NOMO-1 (cell line): Measurements from ENCODE around the gene ABCA9.

Experiments
- DNase-seq, 2 experiments: peaks; one replicate each; lab custom pipeline; 2025; ENCODE audit not compliant: unreplicated experiment in 2 of 2; lab: John Stamatoyannopoulos, UW

ABCA9 gene

GRCh38 chr17:69067274-69068047 lies 6.7 kb upstream of the ABCA9 start:
- DNase-seq, result peak in 1 of 2 experiments; percentile 4

- peak; percentile 50 to 78 for DNase-seq
These were observed 5.8 kb upstream of the ABCA9 start for GRCh38 chr17:69066482-69066881.

GRCh38 chr17:69065113-69065512 lies 4.4 kb upstream of the ABCA9 start:
- peak in 1 of 2 experiments; percentile 24 for DNase-seq

GRCh38 chr17:69064476-69064875 lies 3.7 kb upstream of the ABCA9 start:
- DNase-seq, result peak in 1 of 2 experiments; percentile 56

- peak; percentile 31 to 74 for DNase-seq
These were observed 3.3 kb upstream of the ABCA9 start for GRCh38 chr17:69064001-69064400.

GRCh38 chr17:69062860-69063581 lies 2.3 kb upstream of the ABCA9 start:
- no peak for DNase-seq

GRCh38 chr17:69061721-69062556 lies 1.2 kb upstream of the ABCA9 start:
- DNase-seq, result no peak

GRCh38 chr17:69059458-69060175 lies 1.1 kb downstream of the ABCA9 start:
- no peak for DNase-seq

GRCh38 chr17:69058165-69058564 lies 2.6 kb downstream of the ABCA9 start:
- DNase-seq, result no peak

- no peak for DNase-seq
These were observed 3.4 kb downstream of the ABCA9 start for GRCh38 chr17:69057280-69057679.

GRCh38 chr17:69056179-69056823 lies 4.4 kb downstream of the ABCA9 start:
- DNase-seq, result no peak

- no peak for DNase-seq
These were observed 5.4 kb downstream of the ABCA9 start for GRCh38 chr17:69055334-69055733.

GRCh38 chr17:69050999-69051775 lies 9.5 kb downstream of the ABCA9 start:
- DNase-seq, result peak in 1 of 2 experiments; percentile 32

GRCh38 chr17:69048634-69049033 lies 12.1 kb downstream of the ABCA9 start:
- no peak for DNase-seq

- peak; percentile 88 to 97 for DNase-seq
These were observed 13.1 kb downstream of the ABCA9 start for GRCh38 chr17:69047368-69048263.

- no peak for DNase-seq
These were observed 14.5 kb downstream of the ABCA9 start for GRCh38 chr17:69046121-69046807.

GRCh38 chr17:69045646-69046045 lies 15.1 kb downstream of the ABCA9 start:
- DNase-seq, result no peak

- DNase-seq, result no peak
These were observed 16.4 kb downstream of the ABCA9 start for GRCh38 chr17:69044371-69044770.
